Natural killer cell (primary cell): ENCODE data around the gene CTNNA2. TPM values are rescaled to one million over a fixed set of nuclear protein-coding genes. Genes with fewer than 3 reads are reported as not detected.

Source experiments
- ATAC-seq, 3 donors: fragments of 150-1000 bp in 2 of 3; fragments of 200-7000 bp in 1 of 3; cut with Tn5 transposase; 1 replicate in 1 of 3; 2 replicates in 2 of 3; pipeline ENCODE4 v1.10.0; 2021; ENCODE audit warnings: mild to moderate bottlenecking in 2 of 3, moderate library complexity in 2 of 3
- DNase-seq, 2 donors: peaks; one replicate each; pipeline versions ENCODE4 v3.0.0 to v3.0.0-alpha.2; 2013 to 2021; ENCODE audit warnings: mixed read lengths in 1 of 2
- H3K27ac ChIP-seq: one replicate; pipeline ENCODE4 v1.5.1; 2013; ENCODE audit warnings: mild to moderate bottlenecking, low read length
- H3K27me3 ChIP-seq: one replicate; pipeline ENCODE4 v1.6.1; 2013; ENCODE audit warnings: low read length; ENCODE audit not compliant: control insufficient read depth, insufficient read depth
- H3K36me3 ChIP-seq: one replicate; pipeline ENCODE4 v1.6.1; 2013; ENCODE audit warnings: low read length; ENCODE audit not compliant: control insufficient read depth, insufficient read depth
- H3K4me1 ChIP-seq: one replicate; pipeline ENCODE4 v1.6.1; 2013; ENCODE audit warnings: low read length; ENCODE audit not compliant: control insufficient read depth, insufficient read depth
- H3K4me3 ChIP-seq: one replicate; pipeline ENCODE4 v1.5.1; 2013; ENCODE audit warnings: low read length
- H3K9me3 ChIP-seq: one replicate; pipeline ENCODE4 v1.6.1; 2013; ENCODE audit warnings: low read length; ENCODE audit not compliant: control insufficient read depth, insufficient read depth
- H3K27ac Mint-ChIP-seq, 2 donors: one replicate each; pipeline ENCODE4 v1.8.0; 2022; ENCODE audit warnings: mild to moderate bottlenecking in 2 of 2, mixed read lengths in 2 of 2, moderate library complexity in 1 of 2
- H3K27me3 Mint-ChIP-seq, 2 donors: one replicate each; pipeline ENCODE4 v1.8.0; 2022; ENCODE audit warnings: low read depth in 2 of 2, mixed read lengths in 2 of 2
- H3K36me3 Mint-ChIP-seq: one replicate; pipeline ENCODE4 v1.8.0; 2022; ENCODE audit warnings: mixed read lengths
- H3K4me1 Mint-ChIP-seq, 2 donors: one replicate each; pipeline ENCODE4 v1.8.0; 2022; ENCODE audit warnings: mixed read lengths in 2 of 2
- H3K4me3 Mint-ChIP-seq: one replicate; pipeline ENCODE4 v1.8.0; 2022; ENCODE audit warnings: mild to moderate bottlenecking, moderate library complexity, mixed read lengths
- H3K9me3 Mint-ChIP-seq, 2 donors: one replicate each; pipeline ENCODE4 v1.8.0; 2022; ENCODE audit warnings: mixed read lengths in 2 of 2
- WGBS: methylation state at CpG from one replicate; pipeline ENCODE4 v1.1.7; 2013; ENCODE audit warnings: missing lambda C conversion rate; ENCODE audit not compliant: insufficient coverage; 5-methylcytosine and 5-hydroxymethylcytosine counted together
- intact Hi-C: fragments of 100-400 bp; cut with micrococcal nuclease; formaldehyde crosslinking; loops from one replicate; pipeline ENCODE4 v1.14.2; 2022
- total RNA-seq, 4 donors: library from RNA; stranded (reverse); fragments of 120-200 nt in 1 of 4; gene quantifications; one replicate each; pipeline versions ENCODE4 v1.2.3 to v1.2.4, GENCODE V29; 2013 to 2022
- TF ChIP-seq, protein P1 (sequence below): fragments of 200-600 bp; IDR thresholded peaks from one replicate; pipeline ENCODE4 v1.8.0; 2022; ENCODE audit warnings: antibody characterized with exemption

CTNNA2 gene
- total RNA-seq, 3 donors from 2014 or later (not counting 1 experiment from before 2014, with no cell fraction given) = not detected

- Mint-ChIP-seq H3K9me3 (peaks cover 11 to 15% of the 10 kb centered on the region in 2 donors), H3K36me3 (no peaks in the 10 kb centered on the region), H3K4me3 (no peak overlapping the region), H3K27ac (no peak overlapping the region), H3K27me3 (no peaks in the 10 kb centered on the region), H3K4me1 (no peaks in the 10 kb centered on the region)
- Histone ChIP-seq H3K4me1 (no peaks in the 10 kb centered on the region), H3K36me3 (no peaks in the 10 kb centered on the region), H3K27me3 (no peaks in the 10 kb centered on the region), H3K9me3 (no peaks in the 10 kb centered on the region), H3K27ac (no peak overlapping the region), H3K4me3 (no peak overlapping the region)
- 96% methylated on average over 2 of the region's 2 CpGs for WGBS
- DNase-seq (no peak), ATAC-seq (no peak)
- intact Hi-C loops = no loop called here
- TF ChIP-seq, protein P1, sequence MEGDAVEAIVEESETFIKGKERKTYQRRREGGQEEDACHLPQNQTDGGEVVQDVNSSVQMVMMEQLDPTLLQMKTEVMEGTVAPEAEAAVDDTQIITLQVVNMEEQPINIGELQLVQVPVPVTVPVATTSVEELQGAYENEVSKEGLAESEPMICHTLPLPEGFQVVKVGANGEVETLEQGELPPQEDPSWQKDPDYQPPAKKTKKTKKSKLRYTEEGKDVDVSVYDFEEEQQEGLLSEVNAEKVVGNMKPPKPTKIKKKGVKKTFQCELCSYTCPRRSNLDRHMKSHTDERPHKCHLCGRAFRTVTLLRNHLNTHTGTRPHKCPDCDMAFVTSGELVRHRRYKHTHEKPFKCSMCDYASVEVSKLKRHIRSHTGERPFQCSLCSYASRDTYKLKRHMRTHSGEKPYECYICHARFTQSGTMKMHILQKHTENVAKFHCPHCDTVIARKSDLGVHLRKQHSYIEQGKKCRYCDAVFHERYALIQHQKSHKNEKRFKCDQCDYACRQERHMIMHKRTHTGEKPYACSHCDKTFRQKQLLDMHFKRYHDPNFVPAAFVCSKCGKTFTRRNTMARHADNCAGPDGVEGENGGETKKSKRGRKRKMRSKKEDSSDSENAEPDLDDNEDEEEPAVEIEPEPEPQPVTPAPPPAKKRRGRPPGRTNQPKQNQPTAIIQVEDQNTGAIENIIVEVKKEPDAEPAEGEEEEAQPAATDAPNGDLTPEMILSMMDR = no peak
These were observed 527.4 kb downstream of the CTNNA2 start for GRCh38 chr2:80040226-80040625.

GRCh38 chr2:80042635-80043034 lies 529.8 kb downstream of the CTNNA2 start:
- no peaks in the 10 kb centered on the region for H3K36me3 Mint-ChIP-seq
- no peaks in the 10 kb centered on the region for H3K27me3 ChIP-seq
- H3K27ac ChIP-seq = no peak overlapping the region
- no peaks in the 10 kb centered on the region for H3K36me3 ChIP-seq
- H3K4me3 Mint-ChIP-seq = no peak overlapping the region
- 83% methylated on average over 2 of the region's 2 CpGs for WGBS
- TF ChIP-seq, protein P1 = no peak
- H3K4me1 Mint-ChIP-seq = no peaks in the 10 kb centered on the region
- H3K4me3 ChIP-seq = no peak overlapping the region
- intact Hi-C loops = no loop called here
- H3K9me3 ChIP-seq = peaks cover 2% of the 10 kb centered on the region
- H3K9me3 Mint-ChIP-seq = peaks cover 4 to 8% of the 10 kb centered on the region in 2 donors
- no peaks in the 10 kb centered on the region for H3K4me1 ChIP-seq
- H3K27ac Mint-ChIP-seq = no peak overlapping the region
- DNase-seq (no peak), ATAC-seq (no peak)
- H3K27me3 Mint-ChIP-seq = no peaks in the 10 kb centered on the region

DNA sequence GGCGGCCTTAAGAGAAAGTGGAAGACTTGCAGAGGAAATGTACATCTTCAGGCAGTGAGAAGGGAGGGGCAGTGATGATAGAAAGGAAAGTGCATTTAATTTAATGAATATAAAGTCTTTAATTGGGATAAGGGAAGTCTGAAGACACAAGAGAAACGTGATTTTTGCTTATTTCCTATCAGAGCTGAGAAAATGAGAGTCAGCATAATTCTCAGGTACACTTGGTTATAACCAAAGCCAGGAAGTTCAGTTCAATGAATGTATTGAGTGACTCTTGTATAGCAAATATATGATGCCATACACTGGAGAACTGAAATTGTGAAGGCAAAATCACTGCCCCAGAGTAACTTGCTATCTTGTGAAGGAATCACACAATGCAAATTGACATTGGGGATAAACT lies 535.4 kb downstream of the CTNNA2 start:
- no peaks in the 10 kb centered on the region for H3K36me3 ChIP-seq
- ATAC-seq (no peak), DNase-seq (no peak)
- H3K4me3 ChIP-seq = no peak overlapping the region
- peaks cover 2% of the 10 kb centered on the region for H3K9me3 ChIP-seq
- intact Hi-C loops = no loop called here
- no peaks in the 10 kb centered on the region for H3K36me3 Mint-ChIP-seq
- peaks cover 6 to 7% of the 10 kb centered on the region in 2 donors for H3K9me3 Mint-ChIP-seq
- no peaks in the 10 kb centered on the region for H3K27me3 ChIP-seq
- no peaks in the 10 kb centered on the region for H3K27me3 Mint-ChIP-seq
- TF ChIP-seq, protein P1 = no peak
- 71% methylated on average over 2 of the region's 2 CpGs for WGBS
- no peak overlapping the region for H3K4me3 Mint-ChIP-seq
- H3K27ac ChIP-seq = no peak overlapping the region
- no peak overlapping the region for H3K27ac Mint-ChIP-seq
- no peaks in the 10 kb centered on the region for H3K4me1 Mint-ChIP-seq
- H3K4me1 ChIP-seq = no peaks in the 10 kb centered on the region

GRCh38 chr2:80050246-80050645 lies 537.4 kb downstream of the CTNNA2 start:
- Histone ChIP-seq H3K27me3 (no peaks in the 10 kb centered on the region), H3K9me3 (peaks cover 2% of the 10 kb centered on the region), H3K4me3 (no peak overlapping the region), H3K27ac (no peak overlapping the region), H3K4me1 (no peaks in the 10 kb centered on the region), H3K36me3 (no peaks in the 10 kb centered on the region)
- no peaks in the 10 kb centered on the region for H3K27me3 Mint-ChIP-seq
- peaks cover 6 to 7% of the 10 kb centered on the region in 2 donors for H3K9me3 Mint-ChIP-seq
- DNase-seq = no peak
- TF ChIP-seq, protein P1 = no peak
- ATAC-seq = no peak
- intact Hi-C loops = no loop called here
- H3K4me1 Mint-ChIP-seq = no peaks in the 10 kb centered on the region
- no peak overlapping the region for H3K27ac Mint-ChIP-seq
- no peaks in the 10 kb centered on the region for H3K36me3 Mint-ChIP-seq
- H3K4me3 Mint-ChIP-seq = no peak overlapping the region
- WGBS = 7% methylated on average over 6 of the region's 6 CpGs
